SJCRH30 (cell line): Measurements from ENCODE around the gene KCMF1. TPM values are rescaled to one million over a fixed set of nuclear protein-coding genes. Genes with fewer than 3 reads are reported as not detected.

Experiments
- DNase-seq, 2 experiments: peaks; one replicate each; pipeline ENCODE4 v3.0.0-alpha.2; 2015 to 2020
- H3K27ac ChIP-seq: fragments of 250-450 bp; sonication (Bioruptor Pico); 2 replicates; pipeline ENCODE4 v1.5.1; 2020; ENCODE audit warnings: mild to moderate bottlenecking, moderate library complexity
- H3K27me3 ChIP-seq: fragments of 250-450 bp; sonication (Bioruptor Pico); 2 replicates; pipeline ENCODE4 v1.5.1; 2020; ENCODE audit warnings: mild to moderate bottlenecking, moderate library complexity
- H3K36me3 ChIP-seq: fragments of 250-450 bp; sonication (Bioruptor Pico); 2 replicates; pipeline ENCODE4 v1.5.1; 2020; ENCODE audit warnings: mild to moderate bottlenecking, moderate library complexity
- H3K4me1 ChIP-seq: fragments of 250-450 bp; sonication (Bioruptor Pico); 2 replicates; pipeline ENCODE4 v1.5.1; 2020; ENCODE audit warnings: mild to moderate bottlenecking, moderate library complexity
- H3K4me3 ChIP-seq: fragments of 250-450 bp; sonication (Bioruptor Pico); 2 replicates; pipeline ENCODE4 v1.5.1; 2020; ENCODE audit warnings: mild to moderate bottlenecking, moderate library complexity
- H3K9me3 ChIP-seq: fragments of 250-450 bp; sonication (Bioruptor Pico); replicated peaks from 2 replicates; pipeline ENCODE4 v1.5.1; 2020; ENCODE audit warnings: mild to moderate bottlenecking, moderate library complexity
- total RNA-seq: library from RNA; depleted of rRNA; stranded (reverse); fragments of >200 nt; shearing (Covaris generic); gene quantifications from 2 replicates; pipeline ENCODE4 v1.2.3, GENCODE V29; 2014

KCMF1 gene
- total RNA-seq, 1 experiment from 2014 or later = 93.0 TPM

GRCh38 chr2:84963692-84964405 is 7.1 kb upstream of the KCMF1 start:
- H3K36me3 ChIP-seq = peaks cover 23% of the 10 kb centered on the region

GRCh38 chr2:84964406-84965191 is 6.4 kb upstream of the KCMF1 start:
- Histone ChIP-seq H3K36me3 (peaks cover 23% of the 10 kb centered on the region), H3K4me3 (no peak overlapping the region), H3K9me3 (no peaks in the 10 kb centered on the region), H3K27ac (no peak overlapping the region), H3K27me3 (no peaks in the 10 kb centered on the region), H3K4me1 (peaks cover 8% of the 10 kb centered on the region)
- DNase-seq = no peak

More at GRCh38 chr2:84963692-84964405, 7.1 kb upstream of the KCMF1 start:
- no peak overlapping the region for H3K27ac ChIP-seq
- H3K9me3 ChIP-seq = no peaks in the 10 kb centered on the region
- H3K27me3 ChIP-seq = no peaks in the 10 kb centered on the region
- H3K4me1 ChIP-seq = peaks cover 16% of the 10 kb centered on the region
- no peak overlapping the region for H3K4me3 ChIP-seq
- DNase-seq = no peak

GRCh38 chr2:84965192-84965516 is 5.8 kb upstream of the KCMF1 start:
- no peak for DNase-seq
- no peaks in the 10 kb centered on the region for H3K27me3 ChIP-seq
- peaks cover 23% of the 10 kb centered on the region for H3K36me3 ChIP-seq
- no peak overlapping the region for H3K4me3 ChIP-seq
- H3K4me1 ChIP-seq = peaks cover 3% of the 10 kb centered on the region
- no peak overlapping the region for H3K27ac ChIP-seq
- no peaks in the 10 kb centered on the region for H3K9me3 ChIP-seq

- H3K4me1 ChIP-seq = no peaks in the 10 kb centered on the region
- DNase-seq = no peak
- H3K27me3 ChIP-seq = no peaks in the 10 kb centered on the region
- H3K4me3 ChIP-seq = no peak overlapping the region
- peaks cover 23% of the 10 kb centered on the region for H3K36me3 ChIP-seq
- no peak overlapping the region for H3K27ac ChIP-seq
- no peaks in the 10 kb centered on the region for H3K9me3 ChIP-seq
Observed at GRCh38 chr2:84965827-84966226, 5.1 kb upstream of the KCMF1 start.

- Histone ChIP-seq H3K36me3 (peaks cover 23% of the 10 kb centered on the region), H3K27me3 (no peaks in the 10 kb centered on the region), H3K27ac (no peak overlapping the region), H3K4me3 (no peak overlapping the region), H3K9me3 (no peaks in the 10 kb centered on the region), H3K4me1 (no peaks in the 10 kb centered on the region)
- DNase-seq = no peak
Observed at GRCh38 chr2:84966731-84967130, 4.2 kb upstream of the KCMF1 start.

GRCh38 chr2:84969511-84970209 is 1.3 kb upstream of the KCMF1 start:
- Histone ChIP-seq H3K4me1 (peaks cover 3% of the 10 kb centered on the region; the same call in 1 of the 2 replicates), H3K9me3 (no peaks in the 10 kb centered on the region), H3K36me3 (peaks cover 17% of the 10 kb centered on the region), H3K27ac (peak overlapping the region; percentile 84), H3K27me3 (no peaks in the 10 kb centered on the region), H3K4me3 (peak overlapping the region; percentile 81)
- peak; percentile 42 to 63 for DNase-seq

GRCh38 chr2:84970210-84970867 is 622 bp upstream of the KCMF1 start:
- H3K4me3 ChIP-seq = peak overlapping the region; percentile 81
- no peaks in the 10 kb centered on the region for H3K9me3 ChIP-seq
- H3K27ac ChIP-seq = peak overlapping the region; percentile 84
- DNase-seq = peak; percentile 74 to 77
- H3K36me3 ChIP-seq = peaks cover 14% of the 10 kb centered on the region
- no peaks in the 10 kb centered on the region for H3K27me3 ChIP-seq
- H3K4me1 ChIP-seq = peaks cover 3% of the 10 kb centered on the region; the same call in 1 of the 2 replicates

- DNase-seq = peak; percentile 70 to 73
- Histone ChIP-seq H3K27me3 (no peaks in the 10 kb centered on the region), H3K9me3 (no peaks in the 10 kb centered on the region), H3K4me1 (peaks cover 3% of the 10 kb centered on the region; the same call in 1 of the 2 replicates), H3K4me3 (peak overlapping the region; percentile 73), H3K27ac (peak overlapping the region; percentile 57), H3K36me3 (peaks cover 5% of the 10 kb centered on the region; the same call in 1 of the 2 replicates)
Observed at GRCh38 chr2:84971510-84972206, 697 bp downstream of the KCMF1 start.

- peaks cover 4% of the 10 kb centered on the region; the same call in 1 of the 2 replicates for H3K36me3 ChIP-seq
- H3K4me3 ChIP-seq = peak overlapping the region; percentile 73
- peaks cover 3% of the 10 kb centered on the region; the same call in 1 of the 2 replicates for H3K4me1 ChIP-seq
- no peaks in the 10 kb centered on the region for H3K9me3 ChIP-seq
- peak overlapping the region; percentile 57 for H3K27ac ChIP-seq
- no peak for DNase-seq
- H3K27me3 ChIP-seq = no peaks in the 10 kb centered on the region
Observed at GRCh38 chr2:84972207-84972783, 1.3 kb downstream of the KCMF1 start.

GRCh38 chr2:84972932-84973331 is 2.0 kb downstream of the KCMF1 start:
- peaks cover 3% of the 10 kb centered on the region; the same call in 1 of the 2 replicates for H3K4me1 ChIP-seq
- H3K36me3 ChIP-seq = peaks cover 4% of the 10 kb centered on the region; the same call in 1 of the 2 replicates
- H3K27ac ChIP-seq = no peak overlapping the region
- DNase-seq = no peak
- no peaks in the 10 kb centered on the region for H3K27me3 ChIP-seq
- H3K9me3 ChIP-seq = no peaks in the 10 kb centered on the region
- peak overlapping the region; percentile 73 for H3K4me3 ChIP-seq

GRCh38 chr2:84980263-84980983 is 9.5 kb downstream of the KCMF1 start:
- no peak for DNase-seq
- no peak overlapping the region for H3K4me3 ChIP-seq
- no peaks in the 10 kb centered on the region for H3K27me3 ChIP-seq
- no peaks in the 10 kb centered on the region for H3K9me3 ChIP-seq
- H3K4me1 ChIP-seq = no peaks in the 10 kb centered on the region
- no peak overlapping the region for H3K27ac ChIP-seq
- H3K36me3 ChIP-seq = 0 out of 2 replicates have a peak, but pooled peaks cover 4% of the 10 kb centered on the region

GRCh38 chr2:84986018-84986417 is 15.1 kb downstream of the KCMF1 start:
- DNase-seq = no peak
- H3K27ac ChIP-seq = no peak overlapping the region
- H3K4me3 ChIP-seq = no peak overlapping the region

GRCh38 chr2:84989422-84989821 is 18.5 kb downstream of the KCMF1 start:
- Histone ChIP-seq H3K27ac (no peak overlapping the region), H3K9me3 (no peaks in the 10 kb centered on the region), H3K27me3 (no peaks in the 10 kb centered on the region), H3K36me3 (no peaks in the 10 kb centered on the region), H3K4me3 (no peak overlapping the region), H3K4me1 (peaks cover 3% of the 10 kb centered on the region; the same call in 1 of the 2 replicates)
- no peak for DNase-seq

More at GRCh38 chr2:84986018-84986417, 15.1 kb downstream of the KCMF1 start:
- Histone ChIP-seq H3K9me3 (no peaks in the 10 kb centered on the region), H3K36me3 (0 out of 2 replicates have a peak, but pooled peaks cover 2% of the 10 kb centered on the region), H3K4me1 (no peaks in the 10 kb centered on the region; the same call in 1 of the 2 replicates), H3K27me3 (no peaks in the 10 kb centered on the region)
